HepG2 (cell line): Measurements from ENCODE around the gene CXCR5. TPM values are rescaled to one million over a fixed set of nuclear protein-coding genes. Genes with fewer than 3 reads are reported as not detected.
A peak's percentile ranks its signal among the peaks of the same experiment; 100 is the strongest.

Experiments used
- DZIP1 ChIP-seq: sonication (generic); formaldehyde crosslinking; IDR thresholded peaks from 2 replicates; pipeline ENCODE4 v1.5.0; 2020; ENCODE audit warnings: mild to moderate bottlenecking, missing genetic modification reagents
- JDP2 ChIP-seq: sonication (generic); formaldehyde crosslinking; IDR thresholded peaks from 2 replicates; pipeline ENCODE4 v1.8.1; 2022; ENCODE audit warnings: missing genetic modification reagents, borderline replicate concordance
- JUN ChIP-seq: sonication (generic); formaldehyde crosslinking; IDR thresholded peaks from 2 replicates; pipeline ENCODE4 v1.4.0; 2020; ENCODE audit warnings: mild to moderate bottlenecking, missing genetic modification reagents
- MYNN ChIP-seq: sonication (generic); formaldehyde crosslinking; IDR thresholded peaks from 2 replicates; pipeline ENCODE4 v1.4.0; 2020; ENCODE audit warnings: mild to moderate bottlenecking, low read depth, missing genetic modification reagents
- TEAD2 ChIP-seq: sonication (generic); formaldehyde crosslinking; IDR thresholded peaks from 2 replicates; pipeline ENCODE4 v1.9.0; 2021; ENCODE audit warnings: missing genetic modification reagents
- ZNF10 ChIP-seq: sonication (generic); formaldehyde crosslinking; IDR thresholded peaks from 2 replicates; pipeline ENCODE4 v1.4.0; 2020; ENCODE audit warnings: mild to moderate bottlenecking, low read depth, missing genetic modification reagents, borderline replicate concordance
- ZNF207 ChIP-seq: fragments of 450-650 bp; IDR thresholded peaks from 2 replicates; pipeline ENCODE4 v1.6.1; 2016; ENCODE audit warnings: antibody characterized with exemption, borderline replicate concordance
- ZNF343 ChIP-seq: sonication (generic); formaldehyde crosslinking; IDR thresholded peaks from 2 replicates; pipeline ENCODE4 v1.4.0; 2020; ENCODE audit warnings: mild to moderate bottlenecking, missing genetic modification reagents
- ZNF414 ChIP-seq: sonication (generic); formaldehyde crosslinking; IDR thresholded peaks from 2 replicates; pipeline ENCODE4 v1.5.0; 2020; ENCODE audit warnings: missing genetic modification reagents
- ZNF547 ChIP-seq: sonication (generic); formaldehyde crosslinking; IDR thresholded peaks from 2 replicates; pipeline ENCODE4 v1.5.1; 2020; ENCODE audit warnings: mild to moderate bottlenecking, missing genetic modification reagents
- ZNF75D ChIP-seq: sonication (generic); formaldehyde crosslinking; IDR thresholded peaks from 2 replicates; pipeline ENCODE4 v1.8.1; 2023; ENCODE audit warnings: missing genetic modification reagents, mild to moderate bottlenecking, borderline replicate concordance
- ZNF839 ChIP-seq: sonication (generic); formaldehyde crosslinking; IDR thresholded peaks from 2 replicates; pipeline ENCODE4 v1.4.0; 2020; ENCODE audit warnings: missing genetic modification reagents, mild to moderate bottlenecking, borderline replicate concordance
- ZSCAN22 ChIP-seq: sonication (generic); formaldehyde crosslinking; IDR thresholded peaks from 2 replicates; pipeline ENCODE4 v1.4.0; 2020; ENCODE audit warnings: mild to moderate bottlenecking, missing genetic modification reagents
- ZSCAN30 ChIP-seq: sonication (generic); formaldehyde crosslinking; IDR thresholded peaks from 2 replicates; pipeline ENCODE4 v1.5.0; 2020; ENCODE audit warnings: mild to moderate bottlenecking, missing genetic modification reagents
- ZSCAN31 ChIP-seq: sonication (generic); formaldehyde crosslinking; IDR thresholded peaks from 2 replicates; pipeline ENCODE4 v1.5.0; 2020; ENCODE audit warnings: low read depth, mild to moderate bottlenecking, missing genetic modification reagents
- polyA plus RNA-seq, 8 experiments: library from polyadenylated mRNA; depleted of rRNA in 3 of 8; stranded (reverse) in 7 of 8; unstranded in 1 of 8; fragments of >200 nt; fragmentation: Illumina TruSeq in 4 of 8; extraction: Trizol in 4 of 8; gene quantifications; 2 replicates each; pipeline versions ENCODE4 v1.2.1 to v1.2.3, GENCODE V29; 2011 to 2016; ENCODE audit warnings: low read depth in 4 of 8, missing spikeins in 1 of 8, mixed read lengths in 1 of 8; ENCODE audit not compliant: insufficient read depth in 1 of 8
- total RNA-seq, 5 experiments: library from RNA; depleted of rRNA; stranded (reverse); fragments of >200 nt; fragmentation: Illumina TruSeq; extraction: Trizol; gene quantifications; 2 replicates each; pipeline ENCODE4 v1.2.3, GENCODE V29; 2016; ENCODE audit warnings: low read depth in 1 of 5
- TF ChIP-seq, protein P1 (sequence below): sonication (generic); formaldehyde crosslinking; IDR thresholded peaks from 2 replicates; pipeline ENCODE4 v1.4.0; 2020; ENCODE audit warnings: missing genetic modification reagents, borderline replicate concordance
- TF ChIP-seq, protein P2 (sequence below): sonication (generic); formaldehyde crosslinking; IDR thresholded peaks from 2 replicates; pipeline ENCODE4 v1.4.0; 2020; ENCODE audit warnings: mild to moderate bottlenecking, missing genetic modification reagents

The CXCR5 gene
- total and polyA plus RNA-seq, 2 of the 13 experiments (the other 11 are each of a cell fraction or from before 2014, with no cell fraction given), result not detected

DNA sequence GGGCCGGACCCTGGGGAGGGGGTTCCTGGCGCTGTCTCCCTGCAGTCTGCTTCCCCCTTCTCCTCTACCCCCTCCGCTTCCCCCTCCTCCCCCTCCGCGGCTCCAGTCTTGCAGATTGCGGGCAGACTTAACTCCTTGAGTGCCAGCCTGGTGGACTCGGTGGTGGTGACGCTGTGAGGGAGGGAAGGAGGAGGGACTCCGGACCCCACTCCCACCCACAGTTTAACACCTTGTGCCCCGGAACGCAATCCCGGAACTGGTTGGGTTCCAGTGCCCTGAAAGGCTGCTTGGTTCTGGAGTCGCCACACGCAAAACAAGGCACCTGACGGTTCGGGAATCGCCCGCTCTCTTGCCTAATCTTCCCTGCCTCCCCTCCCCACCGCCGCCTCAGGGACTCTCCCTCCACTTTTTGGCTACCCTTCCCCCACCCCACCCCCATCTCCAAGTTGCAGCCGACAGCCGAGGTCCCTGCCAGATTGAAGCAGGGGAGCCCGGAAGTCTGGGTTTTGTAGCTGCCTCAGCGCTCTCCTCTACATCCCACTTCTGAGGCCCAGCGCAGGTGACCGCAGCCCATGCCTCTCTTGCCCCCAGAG lies 45.9 kb downstream of the CXCR5 start (continued):
- TF ChIP-seq DZIP1 (CRISPR knock-in tag) (no peak), ZSCAN22 (CRISPR knock-in tag) (no peak), ZSCAN30 (CRISPR knock-in tag) (no peak), JDP2 (CRISPR knock-in tag) (no peak; the same call in 1 of the 2 replicates), JUN (CRISPR knock-in tag) (no peak), ZNF207 (no peak), ZNF414 (CRISPR knock-in tag) (peak; percentile 39; the same call in 1 of the 2 replicates), ZNF343 (CRISPR knock-in tag) (no peak), ZNF839 (no peak), ZNF75D (CRISPR knock-in tag) (no peak), TEAD2 (CRISPR knock-in tag) (no peak), ZNF10 (CRISPR knock-in tag) (no peak), ZSCAN31 (CRISPR knock-in tag) (0 out of 2 replicates have a peak, but pooled peaks have one; percentile 7), ZNF547 (CRISPR knock-in tag) (0 out of 2 replicates have a peak, but pooled peaks have one; percentile 31), MYNN (CRISPR knock-in tag) (no peak)
- TF ChIP-seq, protein P1, sequence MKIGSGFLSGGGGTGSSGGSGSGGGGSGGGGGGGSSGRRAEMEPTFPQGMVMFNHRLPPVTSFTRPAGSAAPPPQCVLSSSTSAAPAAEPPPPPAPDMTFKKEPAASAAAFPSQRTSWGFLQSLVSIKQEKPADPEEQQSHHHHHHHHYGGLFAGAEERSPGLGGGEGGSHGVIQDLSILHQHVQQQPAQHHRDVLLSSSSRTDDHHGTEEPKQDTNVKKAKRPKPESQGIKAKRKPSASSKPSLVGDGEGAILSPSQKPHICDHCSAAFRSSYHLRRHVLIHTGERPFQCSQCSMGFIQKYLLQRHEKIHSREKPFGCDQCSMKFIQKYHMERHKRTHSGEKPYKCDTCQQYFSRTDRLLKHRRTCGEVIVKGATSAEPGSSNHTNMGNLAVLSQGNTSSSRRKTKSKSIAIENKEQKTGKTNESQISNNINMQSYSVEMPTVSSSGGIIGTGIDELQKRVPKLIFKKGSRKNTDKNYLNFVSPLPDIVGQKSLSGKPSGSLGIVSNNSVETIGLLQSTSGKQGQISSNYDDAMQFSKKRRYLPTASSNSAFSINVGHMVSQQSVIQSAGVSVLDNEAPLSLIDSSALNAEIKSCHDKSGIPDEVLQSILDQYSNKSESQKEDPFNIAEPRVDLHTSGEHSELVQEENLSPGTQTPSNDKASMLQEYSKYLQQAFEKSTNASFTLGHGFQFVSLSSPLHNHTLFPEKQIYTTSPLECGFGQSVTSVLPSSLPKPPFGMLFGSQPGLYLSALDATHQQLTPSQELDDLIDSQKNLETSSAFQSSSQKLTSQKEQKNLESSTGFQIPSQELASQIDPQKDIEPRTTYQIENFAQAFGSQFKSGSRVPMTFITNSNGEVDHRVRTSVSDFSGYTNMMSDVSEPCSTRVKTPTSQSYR (CRISPR knock-in tag), result peak; percentile 47; the same call in 1 of the 2 replicates
- TF ChIP-seq, protein P2, sequence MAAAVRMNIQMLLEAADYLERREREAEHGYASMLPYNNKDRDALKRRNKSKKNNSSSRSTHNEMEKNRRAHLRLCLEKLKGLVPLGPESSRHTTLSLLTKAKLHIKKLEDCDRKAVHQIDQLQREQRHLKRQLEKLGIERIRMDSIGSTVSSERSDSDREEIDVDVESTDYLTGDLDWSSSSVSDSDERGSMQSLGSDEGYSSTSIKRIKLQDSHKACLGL (CRISPR knock-in tag), result no peak
